ENCODE measurements around the gene RNF135.
"Not testable (repeated sequence)": the region's sequence is repeated elsewhere in the genome, so short reads cannot be mapped to it uniquely, and the experiment has no call there.

Gene RNF135

GRCh38 chr17:31004160-31004559 lies 33.3 kb downstream of the RNF135 start:
- DNase-seq = no peak

- no peak for DNase-seq
Measured at GRCh38 chr17:31007695-31008373, 37.0 kb downstream of the RNF135 start.

GRCh38 chr17:31008374-31009041 lies 37.7 kb downstream of the RNF135 start:
- DNase-seq = peak; percentile 60

- DNase-seq = peak; percentile 25
Measured at GRCh38 chr17:31009042-31009702, 38.3 kb downstream of the RNF135 start.

GRCh38 chr17:31010014-31010413 lies 39.2 kb downstream of the RNF135 start:
- not testable (repeated sequence) for DNase-seq

GRCh38 chr17:31013844-31014243 lies 43.0 kb downstream of the RNF135 start:
- no peak for DNase-seq

GRCh38 chr17:31015639-31016038 lies 44.8 kb downstream of the RNF135 start:
- DNase-seq = no peak

GRCh38 chr17:31019004-31019403 lies 48.2 kb downstream of the RNF135 start:
- DNase-seq = no peak

GRCh38 chr17:31023171-31023570 lies 52.3 kb downstream of the RNF135 start:
- DNase-seq = not testable (repeated sequence)

- DNase-seq = no peak
Measured at GRCh38 chr17:31031841-31032240, 61.0 kb downstream of the RNF135 start.

- DNase-seq = not testable (repeated sequence)
Measured at GRCh38 chr17:31035611-31036010, 64.8 kb downstream of the RNF135 start.

GRCh38 chr17:31040837-31041236 lies 70.0 kb downstream of the RNF135 start:
- not testable (repeated sequence) for DNase-seq

GRCh38 chr17:31042378-31042777 lies 71.5 kb downstream of the RNF135 start:
- DNase-seq = not testable (repeated sequence)

- not testable (repeated sequence) for DNase-seq
Measured at GRCh38 chr17:31046856-31047425, 76.1 kb downstream of the RNF135 start.

- no peak for DNase-seq
Measured at GRCh38 chr17:31048142-31048541, 77.3 kb downstream of the RNF135 start.

- DNase-seq = no peak
Measured at GRCh38 chr17:31048780-31049179, 77.9 kb downstream of the RNF135 start.

Measured in activated CD4-positive, alpha-beta T cell treated with anti-CD3 and anti-CD28 coated beads for 48 hours (primary cell).